Heart left ventricle (tissue), 13 donors: ENCODE results near the gene OR51B4.

ENCODE experiments used
- POLR2A ChIP-seq, 2 donors: fragments of 450-650 bp; IDR thresholded peaks; one replicate each; pipeline ENCODE4 v1.6.1; 2017; ENCODE audit warnings: antibody characterized with exemption in 2 of 2, mild to moderate bottlenecking in 2 of 2, moderate library complexity in 2 of 2
- TF ChIP-seq, protein P1 (sequence below), 12 donors: fragments of 200-600 bp; sonication (generic) in 4 of 12; IDR thresholded peaks; one replicate each; pipeline versions ENCODE4 v1.5.0 to v1.8.0; 2018 to 2022; ENCODE audit warnings: antibody characterized with exemption in 12 of 12, mild to moderate bottlenecking in 5 of 12
- donor health status: ischemic (EF 13 %, LVEDD 7.1; RV severe dilation, severe dysfunction).
- donor health status: DM: no; HTN: yes; CAD: no.
- donor health status: DM: no; HTN: no; CAD: no.
- donor health status: ischemic (EF 25% LVEDD 6.9; RV normal size, moderate dysfunction).
- donor health status: ischemic (EF 25% LVEDD 5.7; RV mildly dilated, moderate dysfunction).
- donor health status: ischemic (EF 35%, LVEDD 5.7; RV mildly dilated, moderate dysfunction).
- donor health status: nonischemic (EF 11% LVEDD 7.7; RV severe dilation, severe dysfunction).
- donor health status: DM: yes; HTN: yes; CAD: no.
- donor health status: PGD.
- donor health status: ischemic (EF 29% LVEDD 5.4; RV normal size, mild dysfunction).
- donor health status: nonischemic (EF 23%, LVEDD 6.1; RV moderate dilation, normal function).

DNA sequence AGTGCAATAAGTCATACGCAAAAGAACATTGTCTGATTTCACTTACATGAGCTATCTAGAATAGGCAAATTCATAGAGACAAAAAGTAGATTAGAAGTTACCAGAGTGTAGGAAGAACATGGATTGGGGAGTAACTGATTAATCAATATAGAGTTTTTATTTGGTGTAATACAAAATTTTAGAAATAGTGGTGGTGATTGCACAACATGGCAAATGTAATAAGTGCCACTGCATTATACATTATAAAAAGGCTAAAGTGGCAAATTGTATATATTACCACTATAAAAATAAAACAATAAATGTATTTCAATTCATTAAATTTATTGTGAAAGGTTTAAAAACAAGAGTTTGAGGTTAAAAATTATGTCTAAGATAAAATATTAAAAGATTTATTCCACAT lies 8.7 kb upstream of the OR51B4 start:
- TF ChIP-seq, protein P1, sequence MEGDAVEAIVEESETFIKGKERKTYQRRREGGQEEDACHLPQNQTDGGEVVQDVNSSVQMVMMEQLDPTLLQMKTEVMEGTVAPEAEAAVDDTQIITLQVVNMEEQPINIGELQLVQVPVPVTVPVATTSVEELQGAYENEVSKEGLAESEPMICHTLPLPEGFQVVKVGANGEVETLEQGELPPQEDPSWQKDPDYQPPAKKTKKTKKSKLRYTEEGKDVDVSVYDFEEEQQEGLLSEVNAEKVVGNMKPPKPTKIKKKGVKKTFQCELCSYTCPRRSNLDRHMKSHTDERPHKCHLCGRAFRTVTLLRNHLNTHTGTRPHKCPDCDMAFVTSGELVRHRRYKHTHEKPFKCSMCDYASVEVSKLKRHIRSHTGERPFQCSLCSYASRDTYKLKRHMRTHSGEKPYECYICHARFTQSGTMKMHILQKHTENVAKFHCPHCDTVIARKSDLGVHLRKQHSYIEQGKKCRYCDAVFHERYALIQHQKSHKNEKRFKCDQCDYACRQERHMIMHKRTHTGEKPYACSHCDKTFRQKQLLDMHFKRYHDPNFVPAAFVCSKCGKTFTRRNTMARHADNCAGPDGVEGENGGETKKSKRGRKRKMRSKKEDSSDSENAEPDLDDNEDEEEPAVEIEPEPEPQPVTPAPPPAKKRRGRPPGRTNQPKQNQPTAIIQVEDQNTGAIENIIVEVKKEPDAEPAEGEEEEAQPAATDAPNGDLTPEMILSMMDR (IDR thresholded peaks at IDR 0.05), result no peak
- TF ChIP-seq POLR2A (IDR thresholded peaks at IDR 0.05), result no peak
